GM12874 (cell line): ENCODE results near the gene METTL18.

Experiments
- CTCF ChIP-seq: IDR thresholded peaks from 2 replicates; pipeline ENCODE4 v1.5.1; 2011; ENCODE audit warnings: low read depth, mild to moderate bottlenecking, control low read depth, low read length, moderate library complexity; ENCODE audit not compliant: insufficient read depth

METTL18 gene

GRCh38 chr1:169802888-169803287 is 8.2 kb upstream of the METTL18 start:
- TF ChIP-seq CTCF: no peak

- no peak for TF ChIP-seq CTCF
Measured at GRCh38 chr1:169797281-169797680, 2.6 kb upstream of the METTL18 start.

GRCh38 chr1:169796274-169796810 is 1.6 kb upstream of the METTL18 start:
- no peak for TF ChIP-seq CTCF

- TF ChIP-seq CTCF: no peak
Measured at GRCh38 chr1:169795687-169796086, 980 bp upstream of the METTL18 start.

- TF ChIP-seq CTCF: no peak
Measured at GRCh38 chr1:169793730-169794129, 977 bp downstream of the METTL18 start.

GRCh38 chr1:169788402-169788801 is 6.3 kb downstream of the METTL18 start:
- TF ChIP-seq CTCF: no peak

GRCh38 chr1:169786974-169787373 is 7.7 kb downstream of the METTL18 start:
- TF ChIP-seq CTCF: no peak

- TF ChIP-seq CTCF: no peak
Measured at GRCh38 chr1:169785267-169785666, 9.4 kb downstream of the METTL18 start.
